Measurements from ENCODE around the gene CNR2.

GRCh38 chr1:23827717-23828116 is 85.4 kb downstream of the CNR2 start:
- no peak for TF ChIP-seq CREB5 (CRISPR knock-in tag; IDR thresholded peaks at IDR 0.05; ENCODE audit: low read depth)
- TF ChIP-seq ISL1 (CRISPR knock-in tag; IDR thresholded peaks at IDR 0.05): no peak
- no peak for TF ChIP-seq TCF4 (CRISPR knock-in tag; IDR thresholded peaks at IDR 0.05; ENCODE audit: borderline replicate concordance)

Measured in SK-N-SH treated with all-trans-retinoic acid at 6 μM for 48 hours (cell line).